HG03045 (cell line): ENCODE results near the gene FAM89B.

Experiments
- ATAC-seq: cut with Tn5 transposase; IDR thresholded peaks from one replicate; pipeline ENCODE4 v1.9.1; 2021; ENCODE audit warnings: mild to moderate bottlenecking, moderate library complexity; ENCODE audit not compliant: unreplicated experiment

FAM89B gene

DNA sequence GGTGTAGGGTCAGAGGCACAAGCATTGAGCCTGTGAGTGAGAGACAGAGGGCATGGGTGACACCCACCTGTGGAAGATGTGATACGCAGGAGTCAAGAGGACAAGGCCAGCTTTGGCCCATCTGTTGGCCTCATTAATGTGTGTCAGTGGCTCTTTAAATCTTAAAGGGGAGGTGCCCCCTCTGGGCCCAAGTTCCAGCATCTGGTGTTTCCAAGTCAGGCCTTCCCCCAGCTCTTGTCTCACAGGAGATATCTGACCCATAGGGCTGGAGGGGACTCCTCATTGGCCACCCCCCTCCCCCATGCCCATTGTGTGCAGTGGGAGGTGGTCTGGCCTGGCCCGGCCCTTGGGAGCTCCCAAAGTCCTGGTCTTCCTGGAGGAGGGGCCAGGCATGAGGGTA, 14.3 kb downstream of the FAM89B start:
- no peak for ATAC-seq

DNA sequence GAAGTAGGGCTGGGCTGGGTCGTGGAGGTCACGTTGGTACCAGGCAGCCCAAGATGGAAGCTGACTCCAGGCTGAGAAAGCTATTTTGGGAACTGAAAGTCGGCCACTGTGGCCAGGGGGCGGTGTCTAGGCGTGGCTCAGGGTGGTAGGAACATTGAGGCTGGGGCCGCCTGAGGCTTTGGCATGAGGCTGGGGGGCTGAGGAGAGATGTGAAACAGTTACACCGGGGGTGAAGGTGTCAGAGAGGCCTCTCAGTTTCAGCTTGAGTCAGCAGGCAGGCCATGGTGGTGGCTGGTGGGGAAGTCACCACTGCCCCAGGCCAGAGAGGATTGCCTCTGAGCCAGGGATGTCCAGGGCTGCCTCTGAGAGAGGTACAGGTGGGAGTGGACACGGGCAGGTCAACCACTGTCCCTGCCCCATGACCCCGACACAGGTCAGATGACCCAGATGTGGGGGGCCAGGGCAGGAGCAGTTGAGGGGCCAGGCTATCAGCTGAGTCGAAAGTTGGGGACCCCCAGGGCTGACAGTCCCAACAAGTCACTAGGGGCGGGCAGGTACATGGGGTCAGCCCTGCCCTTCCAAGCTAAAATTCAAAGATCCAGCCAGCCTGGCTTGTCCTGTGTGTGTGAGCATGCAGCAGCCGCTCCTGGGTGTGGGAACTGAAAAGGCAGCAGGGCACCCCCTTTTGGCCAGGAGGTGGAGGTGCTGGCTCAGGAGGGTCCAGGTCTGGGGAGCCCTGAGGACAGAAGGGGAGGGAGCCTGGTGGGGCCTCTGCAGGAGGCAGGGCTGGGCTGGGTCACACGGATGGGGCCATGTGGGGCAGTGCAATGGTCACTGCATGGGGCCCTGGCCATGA, 16.1 kb downstream of the FAM89B start:
- ATAC-seq: peak; percentile 66

GRCh38 chr11:65589444-65590239, 17.3 kb downstream of the FAM89B start:
- ATAC-seq: no peak

DNA sequence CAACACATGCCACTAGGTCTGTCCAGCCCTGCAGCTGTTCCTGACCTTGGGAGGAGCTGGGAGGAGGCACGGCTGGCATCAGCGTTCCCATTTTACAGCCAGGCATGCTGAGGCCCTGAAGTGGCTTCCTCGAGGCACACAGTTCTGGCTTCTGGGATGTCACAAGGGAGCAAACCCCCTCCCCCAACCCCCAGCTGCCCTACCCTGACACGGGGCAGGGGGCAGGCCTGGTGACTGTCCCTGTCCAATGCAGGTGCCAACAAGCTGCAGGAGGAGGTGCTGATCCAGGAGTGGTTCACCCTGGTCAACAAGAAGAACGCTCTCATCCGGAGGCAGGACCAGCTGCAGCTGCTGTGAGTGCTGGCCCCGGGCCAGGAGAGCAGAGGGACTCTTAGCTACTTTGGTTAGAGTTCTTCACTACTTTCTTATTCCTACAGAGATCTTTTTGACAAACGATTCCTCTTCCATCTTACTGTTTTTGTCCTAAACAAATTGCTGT, 18.0 kb downstream of the FAM89B start:
- no peak for ATAC-seq

DNA sequence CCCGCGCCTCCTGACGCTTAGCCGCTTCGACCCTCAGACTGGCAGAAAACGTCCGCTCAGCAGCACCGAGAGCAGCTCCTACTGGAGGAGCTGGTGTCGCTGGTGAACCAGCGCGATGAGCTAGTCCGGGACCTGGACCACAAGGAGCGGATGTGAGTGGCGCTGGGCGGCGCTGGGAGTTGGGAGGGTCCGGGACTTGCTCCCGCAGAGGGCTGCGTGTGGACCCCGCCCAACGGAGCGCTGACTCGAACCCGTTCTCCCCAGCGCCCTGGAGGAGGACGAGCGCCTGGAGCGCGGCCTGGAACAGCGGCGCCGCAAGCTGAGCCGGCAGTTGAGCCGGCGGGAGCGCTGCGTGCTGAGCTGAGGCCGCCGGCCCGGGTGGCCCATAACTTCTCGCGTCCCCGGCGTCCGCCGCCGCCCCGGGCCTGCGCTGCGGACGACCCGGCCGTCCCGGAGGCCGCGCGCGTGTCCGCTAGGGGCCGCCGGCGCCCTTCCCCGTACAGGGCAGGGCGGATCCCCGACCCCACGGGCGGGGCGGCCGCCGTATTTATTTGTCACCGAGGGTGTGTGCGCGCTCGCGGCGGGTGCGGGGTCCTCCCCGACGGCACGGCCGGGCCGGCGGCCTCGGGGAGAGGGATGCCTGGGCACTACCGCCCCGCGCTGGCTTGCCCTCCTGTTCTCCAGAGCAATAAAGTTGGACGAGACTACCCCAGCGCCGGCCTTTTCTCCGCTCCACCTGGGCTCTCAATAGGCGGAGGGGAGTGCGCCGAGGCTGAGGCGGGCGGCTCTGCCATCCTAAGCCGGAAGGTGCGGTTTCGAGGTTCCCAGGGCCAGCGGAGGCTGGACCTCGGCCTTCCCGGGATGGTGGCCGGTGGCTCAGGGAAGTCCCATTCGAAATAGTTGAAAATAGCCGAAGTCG, 19.9 kb downstream of the FAM89B start:
- ATAC-seq: no peak

GRCh38 chr11:65592858-65593517, 20.6 kb downstream of the FAM89B start:
- no peak for ATAC-seq

GRCh38 chr11:65593518-65594414, 21.4 kb downstream of the FAM89B start:
- ATAC-seq: no peak

DNA sequence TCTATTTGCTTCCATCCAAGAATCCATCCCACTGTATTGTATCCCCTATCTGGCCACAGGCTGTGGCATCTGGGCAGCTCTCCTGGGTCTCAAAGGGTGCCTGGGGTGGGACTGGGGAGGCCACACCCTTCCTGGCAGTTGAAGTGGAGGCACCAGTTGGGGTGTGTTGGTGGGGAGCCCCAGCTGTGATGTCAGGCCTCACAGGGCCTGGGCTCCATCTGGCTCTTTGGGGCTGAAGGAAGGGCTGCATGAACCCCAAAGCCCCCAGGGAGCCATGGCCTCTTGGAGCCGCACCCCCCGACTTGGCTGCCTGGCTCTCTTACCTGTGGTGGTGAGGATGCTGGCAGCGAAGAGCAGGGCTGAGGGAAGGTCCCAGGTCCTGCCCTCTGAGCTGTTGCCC, 22.8 kb downstream of the FAM89B start:
- ATAC-seq: no peak

GRCh38 chr11:65595543-65596281, 23.4 kb downstream of the FAM89B start, which contains the start of gene KCNK7:
Gene KCNK7 (minus strand): TSS chr11:65595800. CDS start chr11:65595772, 28 bp downstream.
- ATAC-seq: no peak

DNA sequence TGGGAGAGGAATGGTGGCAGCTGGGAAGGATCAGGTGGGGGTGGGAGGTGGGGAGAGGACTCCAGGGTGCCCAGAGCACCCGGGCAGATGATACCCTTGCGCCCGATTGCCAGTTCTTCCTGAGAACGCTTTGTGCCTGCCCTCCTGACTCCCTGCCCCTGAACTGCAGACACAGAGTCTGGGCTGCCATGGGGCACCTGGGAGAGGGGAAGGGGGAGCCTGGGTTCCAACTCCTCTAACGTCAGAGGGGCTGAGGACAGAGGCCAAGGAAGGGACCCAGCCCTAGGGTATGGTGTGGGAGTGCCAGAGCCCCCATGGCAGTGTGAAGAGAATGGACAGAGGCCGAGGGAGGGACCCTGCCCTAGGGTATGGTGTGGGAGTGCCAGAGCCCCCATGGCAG, 24.2 kb downstream of the FAM89B start:
- ATAC-seq: no peak

DNA sequence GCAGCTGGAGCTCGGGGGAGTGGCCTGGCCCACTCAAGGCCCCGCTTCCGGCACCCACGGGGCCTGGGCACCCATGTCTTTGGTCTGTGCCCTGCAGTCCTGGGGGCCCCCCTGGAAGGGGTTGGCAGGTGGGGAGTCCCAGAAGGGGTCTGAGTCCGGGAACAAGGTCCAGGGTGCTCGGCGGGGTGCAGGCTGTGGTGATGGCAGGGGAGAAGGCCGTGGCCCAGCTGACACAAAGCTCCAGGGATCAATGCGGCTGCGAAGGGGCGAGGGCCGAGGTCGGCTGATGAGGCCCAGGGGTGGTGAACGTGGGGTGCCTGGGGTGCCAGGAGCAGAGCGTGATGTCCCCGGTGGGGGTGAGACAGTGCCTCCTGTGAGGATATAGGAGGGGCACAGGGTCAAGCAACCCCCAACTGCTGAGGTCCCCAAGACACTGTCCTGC, 25.9 kb downstream of the FAM89B start:
- no peak for ATAC-seq

DNA sequence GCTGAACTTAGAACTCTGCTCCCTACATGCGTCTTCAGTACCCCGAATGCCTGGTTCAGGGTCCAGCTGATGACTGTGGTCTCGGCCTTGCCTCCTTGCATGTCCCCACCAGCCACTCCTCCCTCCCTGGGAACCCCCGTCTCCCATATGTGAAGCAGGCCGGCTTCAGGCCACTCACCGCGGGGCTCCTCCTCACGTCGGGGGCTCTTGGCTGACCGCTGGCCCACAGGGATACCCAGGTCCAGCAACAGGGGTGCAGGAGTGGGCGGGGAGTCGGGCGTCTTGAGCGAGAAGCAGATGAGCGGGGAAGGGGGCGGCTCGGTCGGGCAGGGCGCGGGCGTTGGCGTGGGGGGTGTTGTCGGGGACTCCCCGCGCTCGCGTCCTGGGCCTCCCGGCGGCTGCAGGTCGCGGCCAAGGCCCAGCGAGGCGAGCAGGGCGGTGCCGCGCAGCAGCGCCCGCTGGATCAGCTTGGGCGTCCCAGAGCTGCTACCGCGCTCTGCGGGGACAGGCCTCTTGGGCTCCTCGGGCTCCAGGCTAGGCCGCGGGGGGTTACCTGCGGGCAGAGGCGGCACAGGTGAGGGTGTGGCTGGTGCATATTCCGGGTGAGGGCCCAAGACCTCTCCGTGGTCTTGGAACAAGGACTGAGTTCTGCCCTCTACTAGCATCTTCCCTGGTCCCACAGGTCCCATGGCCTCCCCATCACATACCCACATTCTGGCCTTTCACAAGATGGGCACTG, 27.0 kb downstream of the FAM89B start:
- ATAC-seq: no peak

- no peak for ATAC-seq
Measured at GRCh38 chr11:65599955-65600246, 27.6 kb downstream of the FAM89B start.

GRCh38 chr11:65604258-65604657, 31.9 kb downstream of the FAM89B start:
- no peak for ATAC-seq

DNA sequence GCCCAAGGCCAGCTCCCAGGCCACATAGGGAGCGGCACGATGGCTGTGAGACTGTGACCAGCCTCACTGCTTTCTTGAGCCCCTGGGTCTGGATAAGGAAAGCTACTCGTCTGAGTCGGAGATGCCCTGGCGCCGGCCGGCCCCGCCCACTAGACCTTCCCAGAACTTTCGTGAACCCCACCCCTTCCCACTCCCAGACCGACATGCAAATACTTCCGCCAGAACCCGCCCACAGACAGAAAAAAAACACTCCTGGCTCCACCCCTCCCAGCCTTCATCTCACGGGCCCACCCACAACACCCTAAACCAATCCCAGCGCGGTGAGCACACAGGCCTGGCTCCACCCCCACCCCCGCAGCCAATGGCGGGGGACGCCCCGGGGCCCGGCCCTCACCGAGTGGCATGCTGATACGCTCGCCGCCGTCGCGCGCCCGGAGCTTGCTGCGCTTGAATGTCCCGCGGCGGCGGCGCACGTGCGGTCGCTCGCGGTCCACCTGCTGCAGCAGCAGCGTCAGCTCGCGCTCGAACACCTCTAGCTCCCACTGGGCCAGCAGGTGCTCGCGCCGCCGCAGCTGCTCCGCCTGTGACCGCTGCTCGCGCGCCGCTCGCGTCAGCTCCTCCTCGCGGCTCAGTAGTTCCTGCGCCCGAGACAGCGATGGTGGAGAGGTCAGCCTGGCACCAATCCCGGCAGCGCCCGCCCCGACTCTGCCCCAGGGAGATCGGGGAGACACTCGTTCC, 34.7 kb downstream of the FAM89B start:
- no peak for ATAC-seq

- no peak for ATAC-seq
Measured at GRCh38 chr11:65607614-65608426, 35.5 kb downstream of the FAM89B start.
